Activated CD4-positive, CD25-positive, alpha-beta regulatory T cell (primary cell): ENCODE results near the gene B4GALT5.
A peak's percentile ranks its signal among the peaks of the same experiment; 100 is the strongest.
"Not testable (repeated sequence)": the region's sequence is repeated elsewhere in the genome, so short reads cannot be mapped to it uniquely, and the experiment has no call there.

ENCODE experiments used
- DNase-seq, 4 experiments: peaks; one replicate each; lab custom pipeline; 2025; lab: John Stamatoyannopoulos, UW

Gene B4GALT5

DNA sequence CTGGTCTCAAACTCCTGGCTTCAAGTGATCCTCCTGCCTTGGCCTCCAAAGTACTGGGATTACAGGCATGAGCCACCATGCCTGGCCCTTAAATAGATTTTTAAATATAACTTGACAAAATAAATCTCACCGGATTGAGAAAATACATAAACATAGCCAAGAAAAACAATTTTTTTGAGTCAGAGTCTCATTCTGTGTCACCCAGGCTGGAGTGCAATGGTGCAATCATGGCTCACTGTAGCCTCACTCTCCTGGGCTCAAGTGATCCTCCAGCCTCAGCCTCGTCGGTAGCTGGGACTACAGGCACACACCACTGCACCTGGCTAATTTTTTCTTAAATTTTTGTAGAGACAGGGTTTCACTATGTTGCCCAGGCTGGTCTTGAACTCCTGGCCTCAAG, 85.4 kb downstream of the B4GALT5 start:
- not testable (repeated sequence) for DNase-seq

DNA sequence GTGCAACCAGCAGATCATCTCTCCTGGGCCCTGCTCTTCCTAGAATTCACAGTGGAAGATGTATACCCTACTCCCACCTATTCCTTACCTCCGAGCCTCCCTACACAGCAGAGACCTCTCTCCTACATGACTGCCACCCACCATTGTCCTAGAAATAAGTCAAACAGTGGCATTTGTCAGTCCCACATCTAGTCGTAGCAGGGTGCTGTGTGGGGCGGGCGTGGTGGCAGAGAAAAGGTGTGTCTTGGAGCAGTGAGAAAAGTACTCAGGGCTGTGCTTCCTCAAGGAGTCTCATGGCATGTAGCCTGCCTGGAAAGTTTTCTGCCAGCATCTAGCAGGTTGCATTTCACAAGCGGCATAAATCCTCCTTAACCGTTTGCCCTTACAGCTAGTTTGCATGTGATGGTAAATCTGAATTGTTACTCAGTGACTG, 86.3 kb downstream of the B4GALT5 start:
- DNase-seq, result no peak

DNA sequence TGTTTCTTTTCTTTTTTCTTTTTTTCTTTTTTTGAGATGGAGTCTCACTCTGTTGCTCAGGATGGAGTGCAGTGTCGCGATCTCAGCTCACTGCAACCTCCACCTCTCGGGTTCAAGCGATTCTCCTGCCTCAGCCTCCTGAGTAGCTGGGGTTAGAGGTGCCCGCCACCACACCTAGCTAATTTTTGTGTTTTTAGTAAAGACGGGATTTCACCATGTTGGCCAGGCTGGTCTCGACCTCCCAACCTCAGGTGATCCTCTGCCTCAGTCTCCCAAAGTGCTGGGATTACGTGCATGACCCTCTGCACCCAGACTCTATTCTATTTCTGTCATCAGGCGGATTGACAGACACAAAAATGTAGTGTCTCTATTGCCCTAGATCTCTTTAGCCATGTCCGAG, 88.7 kb downstream of the B4GALT5 start:
- not testable (repeated sequence) for DNase-seq

DNA sequence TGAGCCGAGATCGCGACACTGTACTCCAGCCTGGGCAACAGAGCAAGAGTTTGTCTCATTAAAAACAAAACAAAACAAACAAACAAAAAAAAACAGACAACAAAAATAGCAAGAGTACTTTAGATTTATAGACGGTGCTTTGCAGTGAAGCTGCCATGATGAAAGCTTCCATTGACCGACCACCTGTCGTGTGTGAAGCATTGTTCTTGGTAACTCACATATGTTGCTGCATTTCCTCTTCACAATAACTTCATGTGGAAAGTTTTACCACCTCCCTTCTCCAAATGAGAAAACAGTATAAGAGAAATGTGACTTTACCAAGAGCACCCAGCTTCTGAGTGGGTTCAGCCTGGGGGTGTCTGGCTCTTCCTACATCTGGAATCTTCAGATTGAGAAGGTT, 89.4 kb downstream of the B4GALT5 start:
- DNase-seq, result no peak

DNA sequence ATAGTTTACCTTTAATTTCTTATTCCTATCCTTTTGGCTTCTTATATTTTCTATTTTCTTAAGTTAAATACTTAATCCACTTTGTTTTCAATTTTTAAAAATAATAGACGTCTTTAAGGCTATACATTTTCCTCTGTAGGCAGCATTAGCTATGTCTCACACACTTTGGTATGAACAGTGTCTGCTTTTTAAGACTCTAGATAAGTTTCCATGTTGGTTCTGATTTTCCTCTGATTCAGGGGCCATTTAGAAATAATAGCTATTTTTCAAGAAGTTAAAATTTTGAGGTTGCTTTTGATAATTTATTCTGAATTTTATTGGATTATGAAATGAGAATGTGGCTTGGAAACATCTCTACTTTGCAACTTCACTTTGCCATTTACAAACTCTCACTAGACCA, 91.4 kb downstream of the B4GALT5 start:
- DNase-seq, result no peak

DNA sequence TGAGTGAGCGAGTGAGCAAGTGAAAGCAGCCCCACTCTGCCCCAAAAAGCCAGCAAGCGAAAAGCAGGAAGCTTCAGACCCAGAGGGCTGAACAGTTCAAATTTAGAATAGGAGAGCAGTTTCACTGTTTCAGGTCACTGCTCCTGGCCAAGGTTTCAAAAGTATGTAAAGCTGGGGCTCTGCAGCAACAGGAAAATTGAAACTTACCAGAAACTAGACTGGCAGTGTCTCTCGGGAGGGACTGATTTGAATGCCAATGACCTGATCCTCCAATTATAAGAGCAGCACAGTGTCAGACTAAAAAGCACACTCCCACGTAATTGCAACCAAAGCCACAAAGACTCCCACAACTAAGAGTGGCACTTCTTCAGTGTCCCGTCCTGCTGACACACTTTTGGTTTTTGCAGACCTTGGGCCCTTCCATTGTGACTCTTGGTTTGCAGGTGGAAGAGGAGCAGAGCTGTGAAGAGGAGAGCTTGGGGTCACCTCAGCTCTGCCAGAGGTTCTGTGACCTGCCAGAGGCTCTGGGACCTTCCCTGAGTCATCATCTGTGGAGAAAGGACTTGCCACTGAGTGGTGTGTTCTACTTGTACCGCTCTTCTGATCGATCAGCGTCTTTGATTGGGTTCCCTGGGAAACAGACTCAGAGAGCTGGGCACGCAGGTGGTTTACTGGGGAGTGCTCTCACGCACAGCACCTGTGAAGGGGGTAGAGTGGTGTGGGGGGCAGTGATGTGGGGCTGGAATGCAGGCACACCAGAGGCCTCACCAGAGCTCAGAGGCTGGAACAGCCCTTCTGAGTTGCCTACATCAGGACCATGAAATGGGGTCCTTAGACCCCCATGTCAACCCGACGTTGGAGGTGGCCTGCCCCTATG, 93.1 kb downstream of the B4GALT5 start:
- no peak for DNase-seq

DNA sequence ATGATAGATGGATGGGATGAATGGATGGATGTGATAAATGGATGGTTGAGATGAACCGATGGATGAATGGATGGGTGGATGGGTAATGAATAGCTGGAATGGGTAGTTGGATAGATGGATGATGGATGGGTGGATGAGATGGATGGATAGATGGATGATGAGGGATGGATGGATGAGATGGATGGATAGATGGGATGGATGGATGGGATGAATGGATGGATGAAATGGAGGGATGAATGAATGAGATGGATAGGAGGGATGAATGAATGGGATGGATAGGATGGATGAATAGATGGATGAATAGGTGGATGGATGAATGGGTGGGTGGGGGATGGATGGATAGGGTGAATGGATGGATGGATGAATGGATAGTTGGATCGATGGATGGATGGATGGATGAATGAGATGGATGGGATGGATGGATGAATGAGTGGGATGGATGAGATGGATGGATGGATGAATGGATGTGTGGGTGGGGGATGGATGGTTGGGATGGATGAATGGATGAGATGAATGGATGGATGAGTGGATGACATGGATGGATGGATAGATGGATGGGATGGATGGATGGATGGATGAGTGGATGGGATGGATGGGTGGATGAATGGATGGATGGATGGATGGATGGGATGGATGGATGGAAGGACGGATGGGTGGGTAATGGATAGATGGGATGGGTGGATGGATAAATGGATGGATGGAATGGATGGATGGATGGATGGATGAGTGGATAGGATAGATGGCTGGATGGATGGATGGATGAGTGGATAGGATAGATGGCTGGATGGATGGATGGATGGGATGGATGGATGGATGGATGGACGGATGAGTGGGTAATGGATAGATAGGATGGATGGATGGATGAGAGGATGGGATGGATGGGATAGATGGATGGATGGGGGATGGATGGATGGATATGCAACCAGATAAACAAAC, 94.3 kb downstream of the B4GALT5 start:
- no peak for DNase-seq

DNA sequence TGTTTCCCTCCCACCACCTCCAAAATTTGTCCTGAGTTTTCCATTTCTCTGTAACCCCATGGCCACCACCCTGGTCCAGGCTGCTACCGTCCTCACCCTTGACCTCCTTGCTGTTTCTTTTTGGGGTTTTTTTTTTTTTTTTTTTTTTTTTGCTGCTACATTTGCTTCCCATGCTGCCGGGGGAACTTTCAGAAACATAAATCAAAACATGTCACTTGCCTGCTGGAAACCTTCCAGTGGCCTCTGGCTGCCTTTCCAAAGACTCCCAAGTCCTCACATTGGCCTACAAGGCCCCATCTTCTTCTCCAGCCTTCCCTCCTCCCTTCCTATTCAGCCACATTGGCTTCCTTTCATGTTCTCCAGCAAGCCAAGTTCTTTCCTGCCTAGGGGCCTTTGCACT, 95.4 kb downstream of the B4GALT5 start:
- DNase-seq, result no peak

DNA sequence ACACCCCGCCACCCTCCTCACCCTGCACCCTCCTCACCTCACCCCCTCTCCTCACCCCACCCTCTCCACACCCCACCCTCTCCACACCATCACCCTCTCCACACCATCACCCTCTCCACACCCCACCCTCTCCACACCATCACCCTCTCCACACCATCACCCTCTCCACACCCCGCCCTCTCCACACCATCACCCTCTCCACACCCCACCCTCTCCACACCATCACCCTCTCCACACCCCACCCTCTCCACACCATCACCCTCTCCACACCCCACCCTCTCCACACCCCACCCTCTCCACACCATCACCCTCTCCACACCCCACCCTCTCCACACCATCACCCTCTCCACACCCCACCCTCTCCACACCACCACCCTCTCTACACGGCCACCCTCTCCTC, 96.3 kb downstream of the B4GALT5 start:
- not testable (repeated sequence) for DNase-seq

DNA sequence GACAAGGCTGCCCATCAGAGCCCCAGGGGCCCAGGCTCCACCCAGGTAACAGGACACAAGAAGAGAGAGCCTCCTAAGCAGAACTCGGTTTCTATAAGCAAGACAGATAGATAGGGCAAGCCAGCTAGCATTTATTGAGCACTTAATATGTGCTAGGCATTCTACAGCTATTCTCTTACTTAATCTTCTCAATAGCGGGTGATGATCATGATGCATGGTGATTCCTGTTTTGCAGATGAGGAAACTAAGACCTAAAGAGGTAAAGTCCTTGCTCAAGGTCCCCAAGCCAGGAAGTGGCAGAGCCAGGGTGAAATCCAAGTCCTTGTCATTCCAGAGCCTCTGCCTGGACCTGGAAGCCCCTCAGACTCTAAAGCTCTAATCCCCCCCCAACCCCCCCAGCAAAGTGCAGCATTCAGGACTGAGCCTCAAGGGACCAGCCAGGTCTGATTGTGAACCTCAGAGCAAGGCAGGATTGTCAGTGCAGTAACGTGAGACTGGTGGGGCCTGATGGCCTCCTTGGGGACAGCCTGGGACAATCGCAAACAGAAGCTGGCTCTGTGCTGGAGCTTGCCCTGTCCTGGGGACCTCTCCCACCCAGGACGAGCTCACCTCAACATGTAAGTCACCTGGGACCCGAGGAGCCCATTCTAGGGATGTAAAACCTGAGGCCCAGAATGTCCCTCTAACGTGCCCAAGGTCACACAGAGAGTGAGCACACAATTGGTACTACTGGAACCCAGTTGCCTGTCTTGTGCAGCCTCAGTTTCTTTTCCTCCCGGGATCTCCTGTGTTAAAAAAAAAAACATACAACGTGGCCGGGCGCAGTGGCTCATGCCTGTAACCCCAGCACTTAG, 97.3 kb downstream of the B4GALT5 start:
- no peak for DNase-seq

DNA sequence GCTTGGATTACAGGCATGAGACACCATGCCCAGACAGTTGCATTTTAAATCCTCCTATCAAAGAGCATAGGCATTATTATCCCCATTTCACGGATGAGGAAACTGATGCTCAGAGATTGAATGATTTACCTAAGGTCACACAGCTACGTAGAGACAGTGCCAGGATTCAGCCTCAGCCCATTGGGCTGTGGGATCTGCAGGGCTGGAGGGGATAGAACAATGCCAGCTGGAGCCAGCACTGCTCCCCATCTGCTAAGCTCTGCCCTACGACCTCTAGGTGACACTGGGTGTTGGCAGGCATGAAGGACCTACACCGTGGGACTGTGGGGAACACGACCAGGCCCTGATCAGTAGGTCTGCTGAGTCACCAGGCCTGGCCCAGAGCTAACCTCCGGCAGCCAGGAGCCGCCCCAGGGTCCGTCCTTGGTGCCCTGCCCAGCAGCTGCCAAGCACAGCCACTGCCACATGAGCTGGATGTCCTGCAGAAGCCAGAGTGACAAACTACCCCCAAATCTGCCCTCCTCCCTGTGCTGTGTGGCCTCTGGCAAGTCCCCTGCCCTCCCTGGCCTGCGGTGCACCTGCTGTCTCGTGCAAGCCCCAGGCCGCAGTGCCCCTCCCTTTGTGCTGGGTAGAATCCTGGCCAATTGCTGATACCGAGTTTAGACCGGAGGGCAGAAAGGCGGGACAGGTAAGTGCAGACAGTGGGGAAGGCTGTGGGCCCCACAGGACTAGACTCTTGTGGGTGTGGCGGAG, 98.1 kb downstream of the B4GALT5 start:
- no peak for DNase-seq

DNA sequence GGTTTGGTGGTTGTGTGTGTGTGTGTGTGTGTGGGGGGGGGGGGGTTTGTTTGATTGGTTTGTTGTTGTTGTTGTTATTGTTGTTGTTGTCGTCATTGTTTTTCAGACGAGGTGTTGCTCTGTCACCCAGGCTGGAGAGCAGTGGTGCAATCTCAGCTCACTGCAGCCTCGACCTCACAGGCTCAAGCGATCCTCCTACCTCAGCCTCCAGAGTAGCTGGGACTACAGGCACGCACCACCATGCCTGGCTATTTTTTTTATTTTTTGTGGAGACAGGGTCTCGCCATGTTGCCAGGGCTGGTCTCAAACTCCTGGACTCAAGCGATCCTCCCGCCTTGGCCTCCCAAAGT, 98.7 kb downstream of the B4GALT5 start:
- DNase-seq, result not testable (repeated sequence)

DNA sequence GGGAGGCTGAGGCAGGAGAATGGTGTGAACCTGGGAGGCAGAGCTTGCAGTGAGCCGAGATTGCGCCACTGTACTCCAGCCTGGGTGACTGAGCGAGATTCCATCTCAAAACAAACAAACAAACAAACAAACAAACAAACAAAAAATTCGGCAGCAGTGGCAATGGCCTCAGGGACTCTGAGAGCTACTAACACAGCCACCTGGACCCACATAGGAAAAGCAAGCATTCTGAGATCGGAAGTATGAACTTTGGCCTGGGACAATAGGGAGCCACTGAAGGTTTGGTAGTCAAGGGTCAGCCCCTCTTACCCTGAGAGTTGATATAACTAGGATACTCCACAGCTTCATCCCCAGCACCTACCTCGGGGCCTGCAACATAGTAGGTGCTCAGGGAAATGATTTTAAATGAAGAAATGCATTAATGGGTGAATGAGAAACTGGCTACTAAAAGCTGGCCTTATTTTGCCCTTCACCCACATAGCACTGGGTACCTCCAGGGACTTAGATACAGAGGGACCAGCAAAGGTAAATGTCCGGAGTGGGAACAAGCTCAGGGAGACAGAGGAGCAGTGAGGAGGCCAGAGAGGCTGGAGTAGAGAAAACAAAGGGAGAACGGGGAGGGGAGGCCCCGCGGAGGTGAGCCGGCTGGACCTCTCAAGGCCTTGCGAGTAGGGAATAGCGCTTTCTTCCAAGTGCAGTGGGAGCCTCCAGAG, 99.2 kb downstream of the B4GALT5 start:
- DNase-seq, result no peak

DNA sequence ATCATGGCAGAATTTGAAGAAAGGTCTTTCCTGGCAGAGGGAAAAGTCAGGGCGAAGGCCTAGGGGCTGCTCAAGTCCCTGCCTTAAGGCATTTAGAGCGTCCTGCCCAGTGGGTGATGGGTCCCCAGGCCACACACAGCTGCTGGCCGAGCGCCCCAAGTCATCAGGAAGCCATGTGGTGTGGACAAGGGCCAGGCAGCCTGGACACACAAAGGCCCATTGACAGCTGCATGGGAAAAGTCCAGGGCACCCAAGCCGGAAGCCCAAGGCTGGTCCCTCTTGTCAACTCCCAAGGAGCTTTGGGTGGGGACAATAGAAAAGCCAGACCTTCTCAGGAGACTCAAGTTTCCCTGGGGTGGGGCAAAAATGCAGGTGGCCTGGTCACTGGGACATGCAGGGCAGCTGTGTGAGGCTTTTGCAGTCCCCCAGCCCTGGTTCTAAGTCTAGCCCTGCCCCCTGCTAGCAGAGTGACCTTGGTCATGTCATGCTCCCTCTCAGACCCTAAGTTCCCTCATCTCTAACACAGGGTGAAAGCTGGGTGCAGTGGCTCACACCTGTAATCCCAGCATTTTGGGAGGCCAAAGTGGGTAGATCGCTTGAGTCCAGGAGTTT, 101.4 kb downstream of the B4GALT5 start:
- no peak for DNase-seq

DNA sequence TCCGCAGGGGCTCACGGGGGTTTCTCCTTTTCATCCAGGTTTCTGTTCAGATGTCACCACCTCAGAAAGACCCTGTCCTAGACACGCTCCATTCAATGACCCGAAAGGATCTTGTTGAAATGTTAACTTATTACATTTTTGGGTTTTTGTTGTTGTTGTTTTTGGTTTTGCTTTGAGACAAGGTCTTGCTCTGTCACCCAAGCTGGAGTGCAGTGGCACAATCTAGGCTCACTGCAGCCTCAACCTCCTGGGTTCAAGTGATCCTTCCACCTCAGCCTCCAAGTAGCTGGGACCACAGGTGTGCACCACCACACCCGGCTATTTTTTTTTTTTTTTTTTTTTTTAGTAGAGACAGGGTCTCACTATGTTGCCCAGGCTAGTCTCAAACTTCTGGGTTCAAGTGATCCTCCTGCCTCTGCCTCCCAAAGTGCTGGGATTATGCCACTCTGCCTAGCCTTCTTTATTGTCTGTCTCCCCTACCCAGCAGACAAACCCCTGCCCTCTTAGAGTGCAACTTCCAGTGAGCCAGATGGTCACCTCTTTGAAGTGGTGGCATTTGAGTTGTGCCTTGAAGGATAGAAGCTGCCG, 102.0 kb downstream of the B4GALT5 start:
- not testable (repeated sequence) for DNase-seq

DNA sequence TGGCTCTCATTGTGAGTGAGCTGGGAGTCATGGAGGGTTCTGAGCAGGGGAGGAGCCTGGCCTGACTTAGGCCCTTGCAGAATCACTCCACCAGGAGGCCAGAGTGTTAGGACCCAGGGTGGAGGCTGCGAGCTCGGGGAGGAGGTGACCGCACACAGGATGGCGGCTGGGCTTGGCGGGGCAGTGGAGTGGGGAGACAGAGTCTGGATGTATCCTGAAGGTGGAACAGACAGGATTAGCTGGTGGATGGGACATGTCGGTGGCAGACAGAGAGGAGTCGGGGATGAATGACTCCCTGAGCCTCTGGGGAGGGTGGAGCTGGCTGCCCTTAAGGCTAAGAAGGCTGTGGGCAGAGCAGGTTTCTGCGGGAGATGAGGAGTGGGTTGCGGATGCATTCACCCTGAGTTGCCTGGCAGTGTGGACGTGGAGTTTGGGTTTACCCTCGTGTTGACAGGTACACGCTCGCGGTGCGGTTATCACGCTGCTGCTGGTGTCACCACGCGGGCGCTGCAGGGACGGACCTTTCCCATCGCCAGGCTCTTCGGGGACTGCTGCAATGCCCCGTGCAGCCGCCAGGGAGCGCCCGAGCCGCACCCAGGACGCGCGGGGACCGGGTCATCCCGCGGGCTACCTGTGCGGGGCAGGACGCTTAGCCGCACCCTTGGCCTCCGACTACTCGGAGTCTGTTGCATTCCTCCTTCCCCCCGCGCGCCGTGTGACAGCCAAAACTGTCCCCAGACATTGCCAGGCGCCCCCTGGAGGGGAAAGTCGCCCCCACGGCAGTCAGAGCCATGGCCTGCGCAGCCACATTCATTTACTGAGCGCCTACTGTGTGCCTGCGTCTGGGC, 102.8 kb downstream of the B4GALT5 start:
- peak; percentile 43 to 65 (median 50) for DNase-seq

DNA sequence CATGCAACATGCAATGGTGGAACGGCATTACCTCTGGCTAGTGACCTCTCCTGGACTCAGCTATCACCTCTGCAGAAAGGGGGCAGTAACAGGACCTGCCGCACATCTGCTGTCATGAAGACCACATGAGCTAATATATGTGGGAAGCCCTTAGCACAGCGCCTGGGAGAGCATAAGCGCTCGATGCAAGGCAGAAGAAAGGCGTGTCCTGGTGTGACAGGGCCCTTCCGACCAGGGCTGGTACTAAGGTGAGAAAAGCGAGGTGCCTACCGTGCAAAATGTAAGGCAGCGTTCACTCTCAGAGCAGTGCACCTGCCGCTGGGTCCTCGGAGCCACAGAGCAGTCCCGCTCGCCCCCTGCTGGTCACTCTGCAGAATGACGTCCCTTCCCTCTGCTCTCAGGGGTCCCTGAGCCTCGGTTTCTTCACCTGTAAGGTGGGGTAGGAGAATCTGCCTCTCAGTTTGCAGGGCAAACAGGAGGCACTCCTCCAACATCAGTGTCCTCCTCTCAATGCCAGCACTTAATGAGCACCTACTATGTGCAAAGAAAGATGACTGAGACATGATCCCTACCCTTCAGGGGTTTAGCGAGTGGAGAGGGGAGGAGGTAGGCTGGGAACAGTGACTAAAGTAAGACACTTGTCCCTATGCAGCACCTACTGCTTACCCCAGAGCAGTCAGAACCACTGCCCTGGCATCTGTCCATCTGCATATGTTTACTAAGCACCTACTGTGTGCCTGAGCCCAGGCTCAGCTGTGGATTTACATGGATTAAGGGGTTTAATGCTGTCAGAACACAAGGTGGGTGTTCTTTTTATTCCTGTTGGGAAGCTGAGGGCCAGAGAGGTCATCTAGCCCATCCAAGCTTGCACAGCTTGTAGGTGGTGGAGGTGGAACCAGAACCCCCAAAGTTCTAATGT, 104.7 kb downstream of the B4GALT5 start:
- DNase-seq, result peak; percentile 52 to 70 (median 62)

DNA sequence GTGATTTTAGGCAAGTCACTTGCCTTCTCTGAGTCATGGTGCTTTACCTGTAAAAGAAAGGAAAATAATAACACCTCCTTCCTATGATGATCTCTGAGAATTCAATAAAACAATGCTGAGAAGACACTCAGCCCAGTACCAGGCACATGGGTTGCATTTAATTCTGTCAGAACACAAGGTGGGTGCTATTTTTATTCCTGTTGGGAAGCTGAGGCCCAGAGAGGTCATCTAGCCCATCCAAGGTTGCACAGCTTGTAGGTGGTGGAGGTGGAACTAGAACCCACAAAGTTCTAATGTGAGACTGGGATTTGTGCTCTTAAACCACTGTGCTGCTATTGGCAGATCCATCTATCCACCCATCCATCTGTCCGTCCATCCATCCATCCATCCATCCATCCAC, 106.1 kb downstream of the B4GALT5 start:
- DNase-seq, result no peak
